B cell (primary cell): ENCODE measurements around the gene DCBLD2.

Experiments used
- CTCF ChIP-seq: fragments of 200-600 bp; IDR thresholded peaks from one replicate; pipeline ENCODE4 v1.8.0; 2022; ENCODE audit warnings: antibody characterized with exemption, mild to moderate bottlenecking
- EZH2 ChIP-seq: IDR thresholded peaks from 2 replicates; pipeline ENCODE4 v1.6.1; 2012; ENCODE audit warnings: borderline replicate concordance, low read depth, mild to moderate bottlenecking, moderate library complexity, low read length; ENCODE audit not compliant: insufficient read depth, poor library complexity, severe bottlenecking

GRCh38 chr3:98800401-98800800, 101.1 kb downstream of the DCBLD2 start:
- TF ChIP-seq CTCF, result no peak
- no peak for TF ChIP-seq EZH2
